GDM1 (cell line): ENCODE results near the gene LY86.
"Not testable (repeated sequence)": the region's sequence is repeated elsewhere in the genome, so short reads cannot be mapped to it uniquely, and the experiment has no call there.

ENCODE experiments used
- DNase-seq: peaks from one replicate; lab custom pipeline; 2025; lab: John Stamatoyannopoulos, UW

Gene LY86

DNA sequence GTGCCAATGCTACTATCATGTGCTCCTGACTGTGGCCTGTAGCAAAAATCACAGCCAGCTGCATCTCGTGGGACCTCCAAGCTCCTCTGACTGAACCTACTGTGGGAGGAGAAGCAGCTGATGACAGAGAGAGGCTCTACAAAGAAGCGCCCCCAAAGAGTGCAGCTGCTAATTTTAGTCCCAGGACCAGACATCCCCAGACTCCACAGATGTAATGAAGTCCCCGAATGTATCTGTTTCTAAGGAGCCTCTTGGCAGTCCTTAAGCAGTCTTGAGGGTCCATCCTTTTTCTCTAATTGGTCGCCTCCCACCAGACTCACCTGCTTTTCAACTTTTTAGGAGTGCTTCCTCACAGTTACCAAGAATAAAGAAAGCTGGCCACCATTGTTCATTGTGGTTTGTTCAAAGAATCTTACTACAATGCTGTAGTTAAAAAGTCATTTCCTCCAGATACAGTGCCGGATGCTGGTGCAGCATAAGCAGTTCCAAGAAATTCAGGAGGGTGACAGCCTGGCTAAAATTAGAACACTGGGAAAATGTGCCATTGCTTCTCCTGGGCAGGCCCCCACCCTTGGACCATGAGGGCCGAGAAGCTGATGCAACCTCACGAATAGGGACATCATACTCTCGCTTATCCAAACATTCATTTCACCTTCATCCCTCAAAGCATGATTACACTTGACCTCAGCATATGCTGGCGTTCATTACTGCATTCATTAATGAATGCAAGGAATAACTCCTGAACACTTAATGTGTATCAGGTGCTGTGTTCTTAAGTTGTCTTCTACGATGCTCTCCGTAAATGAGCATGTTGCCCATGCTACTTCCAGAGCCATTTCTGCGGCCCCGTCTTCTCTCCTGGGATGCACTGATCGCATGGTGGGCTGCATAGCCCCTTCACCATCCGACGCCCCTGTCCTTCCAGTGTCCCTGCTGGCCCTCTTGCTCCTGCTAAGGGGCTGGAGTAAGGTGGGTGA, 66.4 kb downstream of the LY86 start:
- DNase-seq, result peak; percentile 58

DNA sequence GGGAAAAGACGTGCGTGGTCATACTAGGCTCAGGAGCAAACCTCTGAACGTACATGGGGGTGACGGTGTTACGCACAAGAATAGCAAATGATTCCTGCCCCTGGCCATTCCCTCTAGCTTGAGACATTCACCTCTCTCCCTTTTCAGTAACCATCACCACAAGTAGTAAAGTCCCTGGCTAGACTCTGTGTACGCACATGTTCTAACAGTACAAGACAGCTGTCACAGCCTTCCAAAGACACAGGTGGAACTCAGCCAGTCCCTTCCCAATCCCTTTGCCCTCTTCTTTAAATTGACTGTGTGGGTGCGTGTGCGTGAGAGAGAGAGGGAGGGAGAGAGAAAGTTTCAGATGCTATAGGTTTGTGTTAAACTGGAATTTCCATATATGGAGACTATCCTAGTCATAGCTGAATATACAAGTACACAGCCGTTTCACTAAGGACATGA, 67.3 kb downstream of the LY86 start:
- DNase-seq, result no peak

DNA sequence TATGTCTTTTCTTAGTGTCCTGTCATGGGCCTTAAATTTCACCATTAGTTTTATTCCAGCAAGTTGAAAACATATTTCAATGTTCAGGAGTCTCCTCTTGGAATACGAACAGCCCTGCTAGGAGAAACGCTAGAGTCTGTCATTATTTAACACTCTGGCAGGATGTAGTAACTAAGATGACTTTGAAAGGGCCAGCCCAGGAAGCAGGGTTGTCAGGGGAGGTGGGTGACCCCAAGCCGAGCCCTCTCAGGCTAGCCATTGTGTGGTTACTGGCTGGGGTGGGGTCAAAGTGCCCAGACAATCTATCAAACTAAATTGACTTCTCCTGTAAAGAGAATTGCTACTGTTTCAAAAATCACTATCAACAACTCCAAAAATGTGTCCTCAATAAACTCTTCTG, 67.8 kb downstream of the LY86 start:
- no peak for DNase-seq

DNA sequence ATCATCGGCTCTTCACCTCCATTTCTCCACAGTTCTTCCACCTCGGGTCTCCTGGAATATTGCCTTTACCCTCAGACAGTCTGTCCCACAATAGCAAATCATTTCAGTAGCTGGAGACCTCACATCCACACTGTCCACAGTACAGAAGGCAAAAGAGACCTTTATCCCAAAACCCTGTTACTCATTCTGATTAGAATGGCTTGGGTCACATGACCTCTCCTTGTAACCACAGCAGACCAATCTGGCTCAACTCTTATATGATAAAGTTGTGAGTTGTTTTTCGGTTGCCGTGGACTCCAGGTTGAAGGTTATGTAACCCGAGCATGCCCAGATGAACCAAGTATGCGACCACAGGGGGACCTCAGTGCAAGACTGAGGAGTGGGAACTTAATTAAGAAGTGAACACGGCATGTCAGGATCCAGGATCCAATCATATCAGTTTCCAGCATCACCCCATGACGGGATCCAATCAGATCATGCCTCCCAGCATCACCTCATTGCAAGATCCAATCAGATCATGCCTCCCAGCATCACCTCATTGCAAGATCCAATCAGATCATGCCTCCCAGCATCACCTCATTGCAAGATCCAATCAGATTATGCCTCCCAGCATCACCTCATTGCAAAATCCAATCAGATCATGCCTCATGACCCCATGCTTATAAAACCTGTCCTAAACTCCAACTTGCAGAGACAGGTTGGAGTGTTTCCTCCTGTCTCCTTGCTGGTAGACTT, 68.7 kb downstream of the LY86 start:
- no peak for DNase-seq

DNA sequence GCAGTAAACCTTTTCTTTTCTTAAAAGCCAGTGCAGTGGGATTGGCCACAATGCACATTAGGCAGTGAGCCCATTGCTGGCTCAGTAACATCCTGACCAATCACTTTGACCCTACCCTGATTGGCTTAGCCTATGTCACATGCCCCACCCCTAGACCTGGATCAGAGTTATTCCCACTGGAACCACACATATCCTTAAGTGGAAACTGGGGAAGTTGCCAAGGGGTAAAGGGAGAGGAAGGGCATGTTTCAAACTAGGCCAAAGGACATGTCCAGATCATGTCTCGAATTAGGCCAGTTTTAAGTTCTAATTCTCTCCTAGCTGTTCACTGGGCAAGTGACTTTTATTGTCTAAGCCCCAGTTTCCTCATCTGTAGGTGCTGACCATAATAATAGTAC, 69.3 kb downstream of the LY86 start:
- DNase-seq, result no peak

DNA sequence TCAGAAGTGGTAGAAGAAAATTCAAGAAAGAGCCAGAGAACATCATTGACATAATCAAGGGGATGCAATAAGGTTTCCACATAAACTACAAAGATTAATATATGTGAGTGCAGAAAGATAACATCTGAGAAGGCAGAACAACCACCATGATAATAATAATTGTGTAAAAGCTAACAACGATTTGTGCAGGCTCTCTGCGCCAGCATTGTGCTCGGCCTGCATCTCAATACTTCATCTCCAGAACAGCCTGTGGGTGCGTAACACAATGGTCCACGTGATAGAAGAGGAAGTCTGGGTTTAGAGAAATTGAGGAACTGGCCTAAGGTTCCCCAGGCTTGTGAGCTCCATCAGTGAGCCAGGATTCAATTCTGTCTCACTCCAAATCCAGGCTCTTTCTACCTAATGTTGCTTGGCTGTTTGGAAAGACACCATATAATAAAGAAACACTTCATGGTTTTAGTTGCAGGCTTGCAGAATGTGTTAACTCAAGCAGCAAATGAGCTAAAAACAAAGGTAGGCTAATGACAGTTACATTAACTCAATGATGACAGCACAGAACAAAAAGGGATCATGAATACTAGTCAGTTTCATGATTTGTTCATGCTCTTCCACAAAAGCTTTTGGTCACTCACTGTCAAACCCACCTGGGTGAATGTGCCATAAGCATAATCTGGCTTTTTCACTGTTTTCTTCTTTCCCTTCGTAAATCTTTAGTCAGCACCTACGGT, 71.2 kb downstream of the LY86 start:
- DNase-seq, result peak; percentile 84

DNA sequence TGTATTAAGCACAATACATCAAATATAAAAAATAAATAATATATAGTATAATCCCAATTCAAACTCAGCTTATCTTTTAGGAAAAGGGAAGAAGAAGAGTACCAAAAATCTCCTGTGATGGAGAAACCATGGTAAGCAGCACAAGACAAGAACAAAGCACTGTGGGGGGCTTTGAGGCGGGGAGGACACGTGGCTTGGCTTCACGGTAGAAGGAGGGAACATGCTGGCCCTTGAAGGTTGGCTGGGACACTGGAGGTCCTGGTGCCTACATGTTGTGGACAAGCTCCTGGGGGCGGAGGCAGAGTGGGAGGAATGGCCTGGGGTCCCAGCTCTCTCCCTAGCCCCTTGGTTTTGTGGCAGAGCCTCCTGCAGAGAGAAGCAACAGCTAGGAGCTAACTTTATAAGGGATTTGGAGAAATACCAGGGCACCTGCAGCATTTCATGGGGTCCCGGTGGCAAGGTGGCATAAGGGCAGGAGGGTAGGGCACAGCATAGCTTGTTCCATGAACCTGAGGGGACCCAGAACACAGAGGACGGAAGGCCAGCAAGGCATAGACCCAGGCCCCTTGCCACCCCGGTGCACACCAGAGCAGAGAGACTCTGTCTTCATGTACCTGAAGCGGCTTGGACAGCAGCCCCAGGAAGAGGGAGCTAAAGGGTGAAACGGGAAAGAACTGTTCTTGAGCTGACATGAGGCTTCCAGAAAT, 72.0 kb downstream of the LY86 start:
- DNase-seq, result no peak

DNA sequence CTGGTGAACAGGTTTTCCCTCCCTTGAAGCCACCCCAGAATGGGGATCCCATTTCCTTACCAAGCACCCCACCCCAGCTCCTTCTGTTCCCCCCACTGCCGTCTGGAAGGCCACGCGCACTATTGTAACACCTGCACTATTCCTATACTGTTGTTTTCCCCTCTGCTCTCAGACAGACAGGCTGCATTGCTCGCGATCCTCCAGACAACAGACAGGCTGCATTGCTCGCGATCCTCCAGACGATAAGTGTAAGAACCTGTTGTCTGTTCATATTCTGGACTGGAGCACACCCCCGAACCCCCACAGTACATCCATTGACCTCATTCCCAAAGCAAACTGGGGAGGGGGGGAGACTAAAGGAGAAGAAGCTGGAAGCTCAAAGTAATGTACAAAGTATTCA, 72.7 kb downstream of the LY86 start:
- DNase-seq, result no peak

DNA sequence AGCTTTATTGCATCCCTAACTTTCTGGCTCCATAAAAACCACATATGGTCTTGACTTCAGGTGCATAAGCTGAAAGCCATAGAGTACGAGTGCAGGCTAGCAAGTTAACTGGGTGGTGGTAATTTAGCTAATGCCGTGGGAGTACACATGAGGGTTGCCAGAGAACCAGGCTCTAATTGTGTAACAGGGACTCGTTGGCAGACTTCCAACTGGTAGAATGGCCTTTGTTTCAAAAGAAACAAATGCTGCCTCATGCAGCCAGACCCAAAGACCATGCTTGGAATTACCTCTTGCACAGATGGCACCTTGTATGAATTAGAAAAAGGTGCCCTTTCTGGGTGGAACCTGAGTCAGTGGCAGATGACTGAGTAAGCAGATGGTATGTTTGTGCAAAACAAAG, 73.2 kb downstream of the LY86 start:
- peak; percentile 40 for DNase-seq

DNA sequence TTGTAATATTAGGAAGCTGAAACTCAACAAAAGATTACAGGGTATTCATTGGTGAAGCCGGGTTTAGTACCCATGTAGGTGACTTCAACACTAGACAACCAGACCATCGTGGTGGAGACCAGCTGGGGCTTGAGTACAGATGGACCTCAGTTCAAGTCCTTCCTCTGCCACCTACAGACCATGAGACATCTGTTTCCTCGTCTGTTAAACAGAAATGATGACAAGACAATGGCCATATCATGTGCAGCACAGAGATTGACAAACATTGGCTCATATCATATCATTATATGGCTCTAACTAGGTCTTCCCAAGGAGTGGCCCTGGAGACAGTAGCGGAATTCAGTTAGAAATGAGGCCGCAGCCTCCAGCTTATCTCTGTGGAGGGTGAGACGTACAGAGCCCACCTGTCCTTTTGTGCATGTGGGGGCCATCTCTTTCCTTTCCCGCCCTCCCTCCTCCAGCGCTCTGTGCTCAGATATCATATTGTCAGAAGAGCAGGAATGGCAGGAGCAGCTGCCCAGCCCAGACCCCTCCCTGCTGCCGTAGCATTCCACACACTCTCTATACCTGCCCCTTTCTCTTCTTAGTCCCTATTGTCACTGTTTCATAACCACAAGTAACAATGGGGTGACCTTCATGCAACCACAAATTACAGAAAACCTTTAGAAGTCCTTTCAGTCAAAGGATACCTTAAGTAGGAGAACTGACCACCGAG, 75.1 kb downstream of the LY86 start:
- no peak for DNase-seq

DNA sequence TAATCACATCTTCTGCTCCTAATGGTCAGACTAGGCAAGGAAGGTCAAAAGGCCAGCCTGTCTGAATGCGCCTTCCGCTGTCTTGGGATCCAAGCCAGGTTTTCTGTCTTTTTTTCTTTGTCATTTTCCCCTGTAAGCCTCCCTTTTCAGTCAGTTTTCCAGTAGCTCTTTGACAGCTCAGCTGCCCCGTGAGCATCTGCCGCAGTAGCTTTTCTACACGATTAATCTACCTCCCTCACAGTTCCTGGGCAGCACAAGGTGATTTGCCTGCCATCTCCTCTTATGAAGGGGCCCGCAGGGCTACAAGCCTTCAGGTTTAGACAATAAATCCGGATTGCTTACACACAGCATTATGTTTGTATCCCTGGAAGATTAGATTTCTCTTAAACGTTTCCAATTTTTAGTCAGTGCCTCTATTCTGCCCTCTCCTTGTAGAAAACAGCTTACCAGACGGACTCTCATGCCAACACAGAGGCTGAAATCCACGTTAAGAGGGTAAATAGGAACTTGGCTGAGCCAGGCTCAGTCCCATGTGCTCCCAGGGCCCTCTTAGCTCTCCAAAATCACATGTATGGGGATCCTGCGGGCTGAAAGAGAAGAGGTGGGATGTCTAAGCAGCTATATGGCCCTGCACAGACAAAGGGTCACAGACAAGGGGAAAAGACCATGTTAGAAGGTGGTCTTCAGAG, 77.2 kb downstream of the LY86 start:
- DNase-seq, result no peak

DNA sequence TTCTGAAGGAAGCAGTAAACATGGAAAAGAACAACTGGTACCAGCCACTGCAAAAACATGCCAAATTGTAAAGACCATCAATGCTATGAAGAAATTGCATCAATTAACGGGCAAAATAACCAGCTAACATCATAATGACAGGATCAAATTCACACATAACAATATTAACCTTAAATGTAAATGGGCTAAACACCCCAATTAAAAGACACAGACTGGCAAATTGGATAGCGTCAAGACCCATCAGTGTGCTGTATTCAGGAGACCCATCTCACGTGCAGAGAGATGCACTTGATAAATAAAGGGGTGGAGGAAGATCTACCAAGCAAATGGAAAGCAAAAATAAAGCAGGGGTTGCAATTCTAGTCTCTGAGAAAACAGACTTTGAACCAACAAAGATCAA, 81.6 kb downstream of the LY86 start:
- DNase-seq, result not testable (repeated sequence)

DNA sequence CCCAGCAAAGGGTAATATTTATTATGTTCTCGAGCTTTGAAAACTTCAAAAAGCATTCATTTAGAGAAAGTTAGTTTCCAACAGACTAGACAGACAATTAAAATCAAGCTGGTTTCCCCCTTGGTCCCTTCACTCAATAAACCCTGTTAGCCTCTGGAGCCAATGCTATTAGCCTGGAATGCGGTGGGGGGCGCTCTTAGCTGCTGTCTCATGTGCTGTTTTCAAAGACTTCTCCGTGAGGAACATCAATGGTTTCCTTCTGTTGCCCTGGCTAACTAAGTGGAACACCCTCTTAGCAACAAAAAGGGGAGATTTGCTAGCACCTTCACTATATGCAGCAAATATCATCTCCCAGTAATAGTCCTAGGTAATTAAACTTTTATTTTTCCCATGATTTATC, 86.4 kb downstream of the LY86 start:
- no peak for DNase-seq

DNA sequence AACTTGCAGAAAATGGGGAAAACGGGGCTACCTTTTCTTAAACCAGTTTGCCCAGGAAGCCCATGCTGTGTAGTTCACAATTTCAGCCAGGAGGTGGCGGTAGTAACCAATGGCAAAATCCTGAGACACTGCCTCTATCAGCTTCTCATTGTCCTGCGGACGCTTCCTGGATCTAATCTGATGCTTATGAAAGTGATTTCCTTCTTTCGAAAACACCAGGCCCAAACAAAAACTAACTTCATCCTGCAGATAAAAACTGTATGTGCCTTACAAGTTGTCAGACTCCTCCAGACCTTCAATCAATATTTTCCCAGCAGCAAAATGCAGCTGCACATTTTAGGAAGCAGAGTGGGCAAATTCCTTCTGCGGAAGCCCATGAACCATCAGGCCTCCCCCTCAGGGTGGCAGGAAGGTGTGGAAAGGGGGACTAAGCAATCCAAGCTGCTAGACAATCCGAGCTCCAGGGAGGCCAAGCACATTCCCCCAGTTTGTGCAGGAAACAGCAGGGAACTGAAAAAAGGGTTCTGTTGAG, 88.5 kb downstream of the LY86 start:
- peak; percentile 70 for DNase-seq

DNA sequence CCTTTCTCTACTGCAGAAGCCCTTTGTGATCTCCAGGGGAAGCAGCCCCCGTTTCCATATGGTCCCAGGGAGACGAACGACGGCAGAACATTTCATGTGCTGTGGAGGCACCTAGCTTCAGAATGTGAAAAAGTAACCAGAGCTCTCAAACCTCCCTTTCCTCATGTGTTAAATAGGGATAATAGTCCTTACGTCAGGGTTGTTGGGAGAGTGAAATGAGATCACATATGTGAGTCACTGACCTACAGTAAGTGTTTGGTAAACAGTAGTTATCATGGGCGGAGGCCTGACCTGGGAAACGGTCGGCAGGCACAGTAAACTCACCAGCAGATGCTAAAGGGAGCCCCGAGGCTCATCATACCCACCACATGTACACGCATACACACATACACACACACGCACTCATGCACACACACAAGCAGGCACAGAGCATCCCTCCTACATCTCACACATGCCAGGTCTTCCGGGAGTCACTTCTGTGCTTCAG, 89.7 kb downstream of the LY86 start:
- no peak for DNase-seq

DNA sequence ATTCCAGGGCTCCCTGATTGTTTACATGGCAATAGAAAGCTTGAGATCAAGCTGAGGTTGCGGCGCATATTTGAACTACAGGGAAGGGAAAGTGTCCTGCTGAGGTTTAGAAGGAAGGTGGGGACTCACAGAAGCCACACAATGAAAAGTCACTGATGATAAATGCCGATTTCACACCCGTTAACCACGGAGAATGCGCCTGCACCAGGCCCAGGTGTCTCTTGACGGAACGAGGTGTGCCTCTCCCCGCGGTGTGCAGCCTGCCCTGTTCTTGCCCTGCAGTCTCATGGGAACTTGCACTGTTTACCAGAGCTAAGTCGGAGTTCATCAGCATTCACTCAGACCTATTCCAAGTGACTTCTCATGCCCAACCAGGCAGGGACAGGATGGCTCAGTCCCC, 90.3 kb downstream of the LY86 start:
- DNase-seq, result no peak

DNA sequence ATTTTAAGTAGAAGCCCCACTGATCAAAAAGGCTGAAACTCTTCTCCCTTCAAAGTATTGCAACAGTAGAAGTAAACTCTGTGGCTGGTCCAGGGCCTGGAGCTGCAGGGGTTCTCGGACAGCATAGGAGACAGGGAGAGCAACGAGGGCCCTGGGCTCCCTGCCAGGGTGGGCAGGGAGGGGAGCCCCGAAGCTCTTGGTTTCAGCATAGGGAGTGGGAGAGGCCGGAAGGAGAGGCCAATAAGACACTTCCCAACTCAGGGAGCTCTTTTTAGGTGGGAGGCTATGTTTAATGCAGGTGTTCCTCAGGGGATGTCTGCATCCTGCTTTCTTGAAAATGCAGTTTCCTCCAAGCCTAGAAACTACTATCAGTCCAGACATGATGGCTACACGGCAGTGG, 91.1 kb downstream of the LY86 start:
- DNase-seq, result no peak

DNA sequence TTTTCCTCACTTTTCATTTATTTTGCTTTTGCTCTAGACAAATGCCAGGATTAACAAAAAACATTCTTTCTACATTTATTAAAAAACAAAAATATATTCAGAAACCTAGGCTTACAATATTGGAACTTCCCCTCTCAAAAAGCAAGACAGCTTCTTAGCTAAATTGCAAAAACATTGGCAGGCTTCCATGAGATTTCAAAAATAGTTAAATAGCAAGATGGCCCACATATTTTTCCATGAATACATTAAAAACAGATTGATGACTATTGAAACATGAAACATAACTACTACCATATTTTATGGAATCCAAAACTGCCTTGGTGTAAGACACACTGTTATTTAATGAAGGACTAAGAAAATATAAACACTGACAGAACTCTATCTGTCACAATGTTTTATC, 92.0 kb downstream of the LY86 start:
- no peak for DNase-seq

DNA sequence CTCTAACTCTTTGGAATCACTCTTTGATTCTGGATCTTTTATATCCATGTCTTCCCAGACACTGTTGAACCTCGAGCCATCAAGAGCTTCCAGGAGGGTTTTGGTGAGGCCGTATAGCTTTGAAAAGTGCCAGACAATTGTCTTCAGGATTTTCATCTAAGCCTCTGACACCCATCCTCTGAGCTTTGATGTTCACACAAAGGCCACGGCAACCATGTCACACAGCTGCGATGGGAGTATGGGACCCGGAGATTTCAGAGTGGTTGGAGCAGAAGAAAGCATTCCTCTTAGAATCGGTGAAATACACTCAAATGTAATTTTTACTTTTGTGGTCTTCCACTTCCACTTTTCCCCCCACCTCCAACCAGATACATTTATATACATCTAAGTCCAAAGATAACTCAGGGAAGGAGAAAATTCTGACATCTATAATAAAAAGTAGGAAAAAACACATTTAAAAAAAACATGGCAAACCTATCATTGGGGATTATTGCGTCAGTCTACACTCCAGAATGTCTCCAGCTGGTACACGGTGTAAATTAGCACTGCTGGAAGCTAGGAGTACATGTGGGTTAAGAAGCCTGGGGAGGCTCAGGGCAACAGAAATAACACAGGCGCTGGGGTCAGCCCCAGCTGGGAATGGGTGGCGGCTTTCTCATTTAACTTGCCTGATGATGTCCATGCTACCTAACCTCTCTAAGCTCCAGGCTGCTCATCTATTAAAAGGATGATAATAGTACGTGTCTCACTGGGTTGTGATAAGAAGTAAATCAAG, 92.7 kb downstream of the LY86 start:
- no peak for DNase-seq
